PFSK-1 (cell line): Measurements from ENCODE around the gene MGA.

Experiments used
- FOXP2 ChIP-seq: optimal IDR thresholded peaks from 2 replicates; pipeline ENCODE3; 2011; ENCODE audit warnings: borderline replicate concordance, control low read depth, inconsistent platforms; ENCODE audit not compliant: insufficient read depth; ENCODE audit errors: extremely low read length, extremely low read depth
- POLR2AphosphoS5 ChIP-seq: IDR thresholded peaks from 2 replicates; pipeline ENCODE4 v1.6.1; 2012; ENCODE audit warnings: low read depth, mild to moderate bottlenecking, control low read depth, low read length, moderate library complexity
- REST ChIP-seq, 2 experiments: IDR thresholded peaks; 2 replicates each; pipeline versions ENCODE4 v1.6.1 to v1.8.0; 2011 to 2012; ENCODE audit warnings: low read depth in 2 of 2, low read length in 2 of 2, control low read depth in 1 of 2, inconsistent platforms in 1 of 2, mild to moderate bottlenecking in 1 of 2, moderate library complexity in 1 of 2; ENCODE audit not compliant: insufficient read depth in 1 of 2
- SIN3A ChIP-seq: IDR thresholded peaks from 2 replicates; pipeline ENCODE4 v1.6.1; 2012; ENCODE audit warnings: mild to moderate bottlenecking, low read length, moderate library complexity, borderline replicate concordance; ENCODE audit not compliant: insufficient read depth
- TAF1 ChIP-seq: IDR thresholded peaks from 2 replicates; pipeline ENCODE4 v1.6.1; 2012; ENCODE audit warnings: low read length, control low read depth, borderline replicate concordance; ENCODE audit not compliant: insufficient read depth

MGA gene

GRCh38 chr15:41820791-41821423 is 160.7 kb downstream of the MGA start:
- no peak for TF ChIP-seq FOXP2
- TF ChIP-seq TAF1: no peak
- TF ChIP-seq SIN3A: no peak
- no peak for TF ChIP-seq POLR2AphosphoS5
- no peak for TF ChIP-seq REST (IDR thresholded peaks at IDR 0.05; ENCODE audit: insufficient read depth in 1 of 2, low read depth in 2 of 2, low read length in 2 of 2)

GRCh38 chr15:41821831-41822230 is 161.6 kb downstream of the MGA start:
- no peak for TF ChIP-seq FOXP2
- TF ChIP-seq POLR2AphosphoS5: no peak
- TF ChIP-seq TAF1: no peak
- no peak for TF ChIP-seq SIN3A
- TF ChIP-seq REST (IDR thresholded peaks at IDR 0.05; ENCODE audit: insufficient read depth in 1 of 2, low read depth in 2 of 2, low read length in 2 of 2): no peak

- TF ChIP-seq POLR2AphosphoS5 (no peak), FOXP2 (no peak), REST (IDR thresholded peaks at IDR 0.05; ENCODE audit: insufficient read depth in 1 of 2, low read depth in 2 of 2, low read length in 2 of 2) (no peak), SIN3A (no peak), TAF1 (no peak)
These were observed 162.3 kb downstream of the MGA start for GRCh38 chr15:41822471-41822870.
